GM18909 (cell line): ENCODE data around the gene GPR139.

Experiments used
- ATAC-seq: cut with Tn5 transposase; IDR thresholded peaks from one replicate; pipeline ENCODE4 v1.9.1; 2021; ENCODE audit warnings: mild to moderate bottlenecking; ENCODE audit not compliant: unreplicated experiment, poor library complexity

Gene GPR139

GRCh38 chr16:20073203-20074098 is at the start of gene GPR139:
Gene GPR139, minus strand, starts transcription at chr16:20073890. Its CDS starts 274 bp downstream, at chr16:20073616.
- no peak for ATAC-seq

GRCh38 chr16:20122011-20122410 is 48.3 kb upstream of the GPR139 start:
- no peak for ATAC-seq

GRCh38 chr16:20114356-20114755 is 40.7 kb upstream of the GPR139 start:
- no peak for ATAC-seq

GRCh38 chr16:20111143-20111542 is 37.5 kb upstream of the GPR139 start:
- ATAC-seq: no peak

- no peak for ATAC-seq
Observed at GRCh38 chr16:20107083-20107482, 33.4 kb upstream of the GPR139 start.

GRCh38 chr16:20104563-20105183 is 31.0 kb upstream of the GPR139 start:
- ATAC-seq: no peak

- ATAC-seq: no peak
Observed at GRCh38 chr16:20102521-20102920, 28.8 kb upstream of the GPR139 start.

- no peak for ATAC-seq
Observed at GRCh38 chr16:20102021-20102420, 28.3 kb upstream of the GPR139 start.

- ATAC-seq: no peak
Observed at GRCh38 chr16:20099375-20099774, 25.7 kb upstream of the GPR139 start.

- no peak for ATAC-seq
Observed at GRCh38 chr16:20094157-20094556, 20.5 kb upstream of the GPR139 start.

- ATAC-seq: no peak
Observed at GRCh38 chr16:20089246-20089965, 15.7 kb upstream of the GPR139 start.

GRCh38 chr16:20084624-20085226 is 11.0 kb upstream of the GPR139 start:
- no peak for ATAC-seq

GRCh38 chr16:20079106-20079505 is 5.4 kb upstream of the GPR139 start:
- no peak for ATAC-seq

- no peak for ATAC-seq
Observed at GRCh38 chr16:20075243-20075642, 1.6 kb upstream of the GPR139 start.

GRCh38 chr16:20074099-20074991 is 655 bp upstream of the GPR139 start:
- no peak for ATAC-seq

GRCh38 chr16:20072874-20073202 is 852 bp downstream of the GPR139 start:
- no peak for ATAC-seq

GRCh38 chr16:20072146-20072873 is 1.4 kb downstream of the GPR139 start:
- ATAC-seq: no peak

GRCh38 chr16:20064931-20065330 is 8.8 kb downstream of the GPR139 start:
- ATAC-seq: no peak

GRCh38 chr16:20064520-20064919 is 9.2 kb downstream of the GPR139 start:
- no peak for ATAC-seq
